ENCODE results near the gene ARHGEF9.
"Not testable (repeated sequence)": the region's sequence is repeated elsewhere in the genome, so short reads cannot be mapped to it uniquely, and the experiment has no call there.

DNA sequence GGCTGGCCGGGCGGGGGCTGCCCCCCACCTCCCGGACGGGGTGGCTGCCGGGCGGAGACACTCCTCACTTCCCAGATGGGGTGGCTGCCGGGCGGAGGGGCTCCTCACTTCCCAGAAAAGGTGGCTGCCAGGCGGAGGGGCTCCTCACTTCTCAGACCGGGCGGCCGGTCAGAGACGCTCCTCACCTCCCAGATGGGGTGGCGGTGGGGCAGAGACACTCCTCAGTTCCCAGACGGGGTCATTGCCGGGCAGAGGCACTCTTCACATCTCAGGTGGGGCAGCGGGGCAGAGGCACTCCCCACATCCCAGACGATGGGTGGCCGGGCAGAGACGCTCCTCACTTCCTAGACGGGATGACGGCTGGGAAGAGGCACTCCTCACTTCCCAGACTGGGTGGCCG, 40.4 kb upstream of the ARHGEF9 start:
- not testable (repeated sequence) for TF ChIP-seq CTCF (conservative IDR thresholded peaks at IDR 0.05; ENCODE audit: low read length); EZH2phosphoT487 (IDR thresholded peaks at IDR 0.05; ENCODE audit: borderline replicate concordance, low read depth, low read length)

Measured in OCI-LY7 (cell line).